Neural progenitor cell (in vitro differentiated cells): Measurements from ENCODE around the gene SPANXN2.

Source experiments
- EZH2 ChIP-seq: fragments of 200-600 bp; sonication (generic); IDR thresholded peaks from 2 replicates; pipeline ENCODE4 v1.6.1; 2017; ENCODE audit warnings: antibody characterized with exemption, mild to moderate bottlenecking, moderate library complexity
- EZH2phosphoT487 ChIP-seq: fragments of 200-600 bp; sonication (generic); IDR thresholded peaks from 2 replicates; pipeline ENCODE4 v1.6.1; 2017; ENCODE audit warnings: antibody characterized with exemption
- TF ChIP-seq, protein P1 (sequence below): fragments of 200-600 bp; sonication (generic); IDR thresholded peaks from 2 replicates; pipeline ENCODE4 v1.5.1; 2017; ENCODE audit warnings: antibody characterized with exemption, mild to moderate bottlenecking

GRCh38 chrX:143757375-143757774, 36.8 kb upstream of the SPANXN2 start:
- TF ChIP-seq, protein P1, sequence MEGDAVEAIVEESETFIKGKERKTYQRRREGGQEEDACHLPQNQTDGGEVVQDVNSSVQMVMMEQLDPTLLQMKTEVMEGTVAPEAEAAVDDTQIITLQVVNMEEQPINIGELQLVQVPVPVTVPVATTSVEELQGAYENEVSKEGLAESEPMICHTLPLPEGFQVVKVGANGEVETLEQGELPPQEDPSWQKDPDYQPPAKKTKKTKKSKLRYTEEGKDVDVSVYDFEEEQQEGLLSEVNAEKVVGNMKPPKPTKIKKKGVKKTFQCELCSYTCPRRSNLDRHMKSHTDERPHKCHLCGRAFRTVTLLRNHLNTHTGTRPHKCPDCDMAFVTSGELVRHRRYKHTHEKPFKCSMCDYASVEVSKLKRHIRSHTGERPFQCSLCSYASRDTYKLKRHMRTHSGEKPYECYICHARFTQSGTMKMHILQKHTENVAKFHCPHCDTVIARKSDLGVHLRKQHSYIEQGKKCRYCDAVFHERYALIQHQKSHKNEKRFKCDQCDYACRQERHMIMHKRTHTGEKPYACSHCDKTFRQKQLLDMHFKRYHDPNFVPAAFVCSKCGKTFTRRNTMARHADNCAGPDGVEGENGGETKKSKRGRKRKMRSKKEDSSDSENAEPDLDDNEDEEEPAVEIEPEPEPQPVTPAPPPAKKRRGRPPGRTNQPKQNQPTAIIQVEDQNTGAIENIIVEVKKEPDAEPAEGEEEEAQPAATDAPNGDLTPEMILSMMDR, result peak; percentile 26
- no peak for TF ChIP-seq EZH2
- TF ChIP-seq EZH2phosphoT487, result no peak
